Hepatocyte (in vitro differentiated cells): ENCODE measurements around the gene EIF2AK2. TPM values are rescaled to one million over a fixed set of nuclear protein-coding genes. Genes with fewer than 3 reads are reported as not detected.

ENCODE experiments used
- DNase-seq: peaks from one replicate; pipeline ENCODE4 v3.0.0-alpha.2; 2016; ENCODE audit warnings: low spot score
- H2AFZ ChIP-seq: fragments of 200-600 bp; sonication (generic); 2 replicates; pipeline ENCODE4 v1.6.0; 2016; ENCODE audit warnings: antibody characterized with exemption, mild to moderate bottlenecking
- H3K27ac ChIP-seq: fragments of 200-600 bp; sonication (generic); 2 replicates; pipeline ENCODE4 v1.5.1; 2016; ENCODE audit warnings: mild to moderate bottlenecking
- H3K27me3 ChIP-seq: fragments of 200-600 bp; sonication (generic); 2 replicates; pipeline ENCODE4 v1.6.1; 2016
- H3K36me3 ChIP-seq: fragments of 200-600 bp; sonication (generic); replicated peaks from 2 replicates; pipeline ENCODE4 v1.5.1; 2016; ENCODE audit warnings: low read depth; ENCODE audit not compliant: insufficient read depth
- H3K4me1 ChIP-seq: fragments of 200-600 bp; sonication (generic); 2 replicates; pipeline ENCODE4 v1.5.1; 2016; ENCODE audit warnings: mild to moderate bottlenecking, moderate library complexity; ENCODE audit not compliant: insufficient read depth
- H3K4me2 ChIP-seq: fragments of 200-600 bp; sonication (generic); 2 replicates; pipeline ENCODE4 v1.6.0; 2016
- H3K4me3 ChIP-seq: fragments of 200-600 bp; sonication (generic); 2 replicates; pipeline ENCODE4 v1.5.1; 2016; ENCODE audit warnings: mild to moderate bottlenecking
- H3K79me2 ChIP-seq: fragments of 200-600 bp; sonication (generic); 2 replicates; pipeline ENCODE4 v1.6.0; 2017; ENCODE audit warnings: mild to moderate bottlenecking
- H3K9me2 ChIP-seq: fragments of 200-600 bp; sonication (generic); replicated peaks from 2 replicates; pipeline ENCODE4 v1.6.0; 2017; ENCODE audit warnings: mild to moderate bottlenecking; ENCODE audit not compliant: insufficient read depth
- H3K9me3 ChIP-seq: fragments of 200-600 bp; sonication (generic); 2 replicates; pipeline ENCODE4 v1.5.1; 2016; ENCODE audit warnings: low read depth, mild to moderate bottlenecking
- H4K20me1 ChIP-seq: fragments of 200-600 bp; sonication (generic); 2 replicates; pipeline ENCODE4 v1.6.0; 2016; ENCODE audit warnings: mild to moderate bottlenecking; ENCODE audit not compliant: insufficient read depth, poor library complexity, severe bottlenecking
- CTCF ChIP-seq: fragments of 200-600 bp; sonication (generic); IDR thresholded peaks from 2 replicates; pipeline ENCODE4 v1.5.1; 2016; ENCODE audit warnings: antibody characterized with exemption, mild to moderate bottlenecking; ENCODE audit not compliant: poor library complexity
- EZH2 ChIP-seq: fragments of 200-600 bp; sonication (generic); IDR thresholded peaks from 2 replicates; pipeline ENCODE4 v1.6.1; 2016; ENCODE audit warnings: antibody characterized with exemption, mild to moderate bottlenecking, borderline replicate concordance
- EZH2phosphoT487 ChIP-seq: fragments of 200-600 bp; sonication (generic); IDR thresholded peaks from one replicate; pipeline ENCODE4 v1.6.1; 2018; ENCODE audit warnings: antibody characterized with exemption, mild to moderate bottlenecking, low read depth, moderate library complexity; ENCODE audit not compliant: unreplicated experiment, severe bottlenecking
- WGBS: methylation state at CpG from one replicate; pipeline ENCODE4 v1.1.6; 2016; ENCODE audit warnings: low lambda C conversion rate; ENCODE audit errors: missing lambda C conversion rate; 5-methylcytosine and 5-hydroxymethylcytosine counted together
- polyA plus RNA-seq: library from polyadenylated mRNA; unstranded; fragments of >200 nt; fragmentation: Nextera tagmentation; extraction: Ambion mirVana; gene quantifications from 2 replicates; pipeline ENCODE4 v1.2.1, GENCODE V29; 2016
- total RNA-seq: library from RNA; depleted of rRNA; stranded (reverse); fragments of >200 nt; gene quantifications from 2 replicates; pipeline ENCODE4 v1.2.3, GENCODE V29; 2014

The EIF2AK2 gene
- total and polyA plus RNA-seq, 2 experiments from 2014 or later: 22.2 to 38.4 TPM

- Histone ChIP-seq H3K79me2 (peaks cover 47% of the 10 kb centered on the region), H3K36me3 (no peaks in the 10 kb centered on the region)
- peak; percentile 83 for DNase-seq
Observed at GRCh38 chr2:37156071-37156856, 516 bp downstream of the EIF2AK2 start.

GRCh38 chr2:37154785-37155184 lies 2.0 kb downstream of the EIF2AK2 start:
- no peak overlapping the region for H3K4me3 ChIP-seq
- no peaks in the 10 kb centered on the region for H3K4me1 ChIP-seq
- TF ChIP-seq EZH2phosphoT487: no peak
- no peak for TF ChIP-seq EZH2
- TF ChIP-seq CTCF: no peak
- H4K20me1 ChIP-seq: peaks cover 4% of the 10 kb centered on the region
- H3K4me2 ChIP-seq: no peak overlapping the region
- no peak overlapping the region for H3K27ac ChIP-seq
- WGBS: 96% methylated on average over 4 of the region's 4 CpGs
- no peaks in the 10 kb centered on the region for H3K9me3 ChIP-seq
- H3K9me2 ChIP-seq: no peaks in the 10 kb centered on the region
- H3K79me2 ChIP-seq: peaks cover 60% of the 10 kb centered on the region
- no peaks in the 10 kb centered on the region for H3K27me3 ChIP-seq
- H2AFZ ChIP-seq: no peak overlapping the region
- H3K36me3 ChIP-seq: no peaks in the 10 kb centered on the region
- DNase-seq: no peak

More at GRCh38 chr2:37156071-37156856, 516 bp downstream of the EIF2AK2 start:
- Histone ChIP-seq H4K20me1 (peaks cover 4% of the 10 kb centered on the region), H3K9me3 (no peaks in the 10 kb centered on the region), H3K4me1 (no peaks in the 10 kb centered on the region), H3K27ac (peak overlapping the region; percentile 96), H3K4me3 (peak overlapping the region; percentile 50), H2AFZ (peak overlapping the region; percentile 82), H3K9me2 (no peaks in the 10 kb centered on the region), H3K27me3 (no peaks in the 10 kb centered on the region), H3K4me2 (peak overlapping the region; percentile 88)
- 4% methylated on average over 23 of the region's 27 CpGs for WGBS
- TF ChIP-seq EZH2phosphoT487 (no peak), EZH2 (no peak), CTCF (no peak)

- 77% methylated on average over 5 of the region's 5 CpGs for WGBS
- H3K9me3 ChIP-seq: no peaks in the 10 kb centered on the region
- H3K79me2 ChIP-seq: peaks cover 69% of the 10 kb centered on the region
- H3K36me3 ChIP-seq: no peaks in the 10 kb centered on the region
- H3K4me2 ChIP-seq: no peak overlapping the region
- no peak overlapping the region for H3K27ac ChIP-seq
- DNase-seq: no peak
- no peaks in the 10 kb centered on the region for H3K9me2 ChIP-seq
- TF ChIP-seq CTCF (no peak), EZH2 (no peak), EZH2phosphoT487 (no peak)
- peaks cover 12% of the 10 kb centered on the region for H4K20me1 ChIP-seq
- H2AFZ ChIP-seq: no peak overlapping the region
- no peak overlapping the region for H3K4me3 ChIP-seq
- no peaks in the 10 kb centered on the region for H3K27me3 ChIP-seq
- no peaks in the 10 kb centered on the region for H3K4me1 ChIP-seq
Observed at GRCh38 chr2:37153224-37153623, 3.6 kb downstream of the EIF2AK2 start.
